ENCODE data around the gene SYT17.
A peak's percentile ranks its signal among the peaks of the same experiment; 100 is the strongest.

SYT17 gene

DNA sequence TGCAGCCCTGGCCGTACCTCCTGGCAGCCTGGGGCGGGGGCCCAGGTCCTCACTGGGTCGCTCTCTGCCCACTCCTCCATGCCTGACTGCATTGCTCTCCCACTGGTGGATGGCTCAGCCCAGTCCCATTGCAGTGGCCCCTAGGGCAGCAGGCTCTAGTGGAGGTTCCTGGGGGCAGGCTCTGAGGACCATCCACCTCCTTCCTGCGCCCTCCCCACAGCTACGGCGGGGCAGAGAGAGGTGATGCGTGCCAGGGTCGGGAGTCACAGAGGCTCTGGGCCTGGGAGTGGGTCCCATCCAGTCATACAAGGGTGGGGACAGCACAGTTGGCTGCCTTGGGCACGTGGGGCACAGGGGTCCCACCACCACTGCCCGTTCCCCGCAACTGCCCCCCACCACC, 73.5 kb downstream of the SYT17 start:
- no peak for DNase-seq (ENCODE audit: low read depth, low spot score)
- H3K27ac ChIP-seq: no peak overlapping the region

DNA sequence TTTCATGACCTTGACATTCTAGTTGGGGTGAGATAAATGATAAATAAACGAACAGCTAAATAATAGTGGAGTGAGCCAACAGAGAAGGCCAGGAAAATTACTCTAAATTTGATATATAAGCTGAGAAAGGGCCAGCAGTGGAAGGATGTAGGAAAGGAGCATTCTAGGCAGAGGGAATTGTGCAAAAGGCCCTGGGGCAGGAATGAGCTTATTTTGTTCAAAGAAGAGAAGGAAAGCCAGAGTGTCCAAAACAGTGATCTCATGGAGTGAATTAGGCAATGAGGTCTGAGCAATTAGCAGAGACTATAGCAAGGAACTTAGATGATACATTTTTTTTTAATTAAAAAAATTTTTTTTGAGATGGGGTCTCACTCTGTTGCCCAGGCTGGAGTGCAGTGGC, 74.1 kb downstream of the SYT17 start:
- no peak for DNase-seq (ENCODE audit: low read depth, low spot score)
- no peak overlapping the region for H3K27ac ChIP-seq

DNA sequence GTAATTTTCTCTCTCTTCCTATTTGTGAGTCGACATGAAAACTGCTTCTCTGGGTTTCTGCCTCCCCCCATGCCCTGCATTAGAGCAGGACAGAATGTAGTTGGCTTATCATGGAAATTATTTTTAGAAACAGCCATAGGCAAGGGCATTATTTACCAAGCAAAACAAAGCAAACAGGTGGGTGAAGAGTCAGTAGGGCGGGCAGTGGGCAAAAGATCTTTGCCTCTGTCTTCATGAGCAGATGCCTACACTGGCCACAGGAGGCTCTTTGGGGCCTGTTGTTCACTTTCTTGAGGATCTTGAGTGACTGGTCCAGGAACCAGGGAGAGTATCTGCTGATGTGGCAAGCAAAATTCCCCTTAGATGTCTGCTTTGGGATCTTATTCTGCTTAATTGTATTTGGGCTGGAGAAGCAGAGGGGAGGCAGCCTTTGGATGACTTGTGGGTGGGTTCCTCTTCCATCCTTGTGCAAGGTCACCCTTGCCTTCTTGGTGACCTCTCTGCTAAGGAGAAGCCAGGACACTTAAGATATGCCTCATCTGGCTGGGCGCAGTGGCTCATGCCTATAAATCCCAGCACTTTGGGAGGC, 75.0 kb downstream of the SYT17 start:
- H3K27ac ChIP-seq: no peak overlapping the region
- DNase-seq (ENCODE audit: low read depth, low spot score): no peak

DNA sequence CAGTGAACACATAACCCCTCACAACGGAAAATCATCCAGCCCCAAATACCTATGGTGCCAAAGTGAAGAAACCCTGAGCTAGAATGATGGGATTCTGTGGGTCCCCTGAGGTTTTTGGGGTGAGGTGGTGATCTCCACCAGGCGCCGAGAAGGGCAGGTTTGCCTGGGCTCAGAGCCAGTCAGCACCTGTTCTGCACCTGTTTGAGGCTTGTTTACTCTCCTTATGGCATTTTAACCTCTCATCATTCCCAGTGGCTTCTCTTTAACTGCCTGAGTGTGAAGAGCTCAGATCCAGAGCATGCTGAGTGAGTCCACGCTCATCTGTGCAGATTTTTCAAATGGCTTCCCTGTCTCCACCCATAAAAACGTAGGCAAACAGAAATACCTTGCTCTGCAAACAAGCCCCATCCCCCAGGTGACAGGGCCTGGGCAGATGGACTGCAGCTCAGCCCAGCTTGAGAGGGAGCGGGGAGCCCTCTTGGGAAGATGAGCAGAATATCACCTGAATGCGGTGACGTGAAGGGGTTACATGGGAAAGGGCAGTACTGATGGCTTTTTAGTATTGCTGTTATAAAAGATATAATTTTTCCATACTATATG, 77.4 kb downstream of the SYT17 start:
- no peak for DNase-seq (ENCODE audit: low read depth, low spot score)
- H3K27ac ChIP-seq: no peak overlapping the region

DNA sequence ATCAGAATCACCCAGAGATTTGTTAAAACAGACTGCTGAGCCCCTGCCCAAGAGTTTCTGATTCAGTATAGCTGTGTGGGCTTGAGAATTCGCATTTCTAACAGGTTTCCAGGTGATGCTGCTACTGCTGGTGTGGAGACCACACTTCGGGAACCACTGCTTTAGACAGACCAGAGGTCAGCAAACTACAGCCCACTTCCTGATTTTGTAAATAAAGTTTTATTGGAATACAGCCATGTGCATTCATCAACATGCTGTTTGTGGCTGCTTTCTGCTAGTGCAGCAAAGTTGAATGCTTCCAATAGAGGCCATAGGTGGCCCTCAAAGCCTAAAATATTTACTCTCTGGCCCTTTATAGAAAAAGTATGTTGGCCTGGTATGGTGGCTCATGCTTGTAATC, 84.9 kb downstream of the SYT17 start:
- no peak for DNase-seq (ENCODE audit: low read depth, low spot score)
- H3K27ac ChIP-seq: no peak overlapping the region

DNA sequence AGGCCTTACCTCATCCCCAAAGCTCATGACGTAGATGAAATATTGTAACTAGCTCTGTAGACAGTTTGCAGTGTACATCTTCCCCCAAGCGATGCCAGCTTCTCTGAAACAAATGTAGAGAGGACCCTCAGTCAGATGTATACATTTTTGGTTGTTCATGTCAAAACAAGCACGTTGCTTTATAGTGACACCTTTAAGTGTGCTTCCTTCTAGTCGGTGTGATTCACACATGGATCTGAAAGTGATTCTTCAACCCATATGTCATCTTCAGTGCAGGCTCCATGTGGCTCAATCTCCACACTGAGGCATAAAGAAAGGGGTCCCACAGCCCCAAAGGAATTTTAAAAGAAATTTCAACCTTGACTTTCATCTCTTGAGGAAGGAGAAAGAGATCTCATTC, 86.6 kb downstream of the SYT17 start:
- H3K27ac ChIP-seq: no peak overlapping the region
- DNase-seq (ENCODE audit: low read depth, low spot score): no peak

DNA sequence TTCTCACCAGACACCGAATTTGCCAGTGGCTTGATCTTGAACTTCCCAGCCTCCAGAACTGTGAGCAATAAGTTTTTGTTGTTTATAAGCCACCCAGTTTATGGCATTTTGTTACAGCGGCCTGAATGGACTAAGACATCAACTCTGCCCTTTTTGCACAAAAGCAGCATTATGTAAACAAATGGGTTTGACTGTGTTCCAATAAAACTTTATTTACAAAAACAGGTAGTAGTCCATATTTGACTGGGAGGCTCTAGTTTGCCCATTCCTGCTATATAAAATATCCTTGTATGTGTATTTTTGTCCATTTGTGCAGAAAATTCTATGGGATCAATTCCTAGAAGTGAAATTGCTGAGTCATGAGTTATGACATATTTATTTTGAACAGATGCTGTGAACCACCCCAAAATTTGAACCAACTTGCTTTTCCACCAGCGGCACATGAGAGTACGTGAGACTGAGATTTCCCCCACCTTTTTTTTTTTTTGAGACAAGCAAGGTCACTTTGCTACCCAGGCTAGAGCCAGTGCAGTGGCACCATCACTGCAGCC, 96.2 kb downstream of the SYT17 start:
- H3K27ac ChIP-seq: no peak overlapping the region
- DNase-seq (ENCODE audit: low read depth, low spot score): no peak

DNA sequence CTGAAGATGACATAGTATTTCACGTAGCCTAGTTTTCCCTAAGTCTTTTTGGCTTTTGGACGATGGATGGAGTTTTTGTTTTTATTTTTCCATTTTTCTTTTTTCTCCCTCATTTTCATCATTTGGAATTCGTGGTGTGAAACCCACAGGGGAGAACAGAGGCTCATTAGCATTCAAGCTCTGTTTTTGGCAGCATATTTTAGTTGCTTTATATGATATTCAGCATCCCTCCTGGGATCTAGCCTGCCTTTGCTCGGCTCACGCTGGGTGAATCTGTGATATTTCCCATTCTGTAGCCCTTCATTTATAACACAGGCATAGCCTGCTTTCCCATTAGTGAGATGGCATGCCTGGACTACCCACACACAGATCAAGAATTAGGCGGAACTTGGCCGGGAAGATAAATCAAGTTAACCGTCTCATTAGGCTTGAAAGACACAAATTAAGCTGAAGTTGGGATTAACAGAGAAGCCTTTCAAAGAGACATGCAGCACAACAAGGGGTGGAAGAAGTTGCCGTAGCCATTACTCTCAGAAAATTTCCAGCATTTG, 97.4 kb downstream of the SYT17 start:
- no peak overlapping the region for H3K27ac ChIP-seq
- no peak for DNase-seq (ENCODE audit: low read depth, low spot score)

DNA sequence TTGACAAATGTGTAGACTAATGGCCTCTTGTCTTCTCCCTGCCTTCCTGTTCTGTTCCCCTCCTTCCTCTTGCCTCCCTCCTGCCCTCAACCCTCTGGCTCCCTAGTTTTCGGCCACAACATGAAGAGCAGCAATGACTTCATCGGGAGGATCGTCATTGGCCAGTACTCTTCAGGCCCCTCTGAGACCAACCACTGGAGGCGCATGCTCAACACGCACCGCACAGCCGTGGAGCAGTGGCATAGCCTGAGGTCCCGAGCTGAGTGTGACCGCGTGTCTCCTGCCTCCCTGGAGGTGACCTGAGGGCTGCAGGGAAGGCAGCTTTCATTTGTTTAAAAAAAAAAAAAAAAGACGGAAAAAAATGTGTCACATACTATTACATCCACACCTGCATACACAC, 98.7 kb downstream of the SYT17 start:
- H3K27ac ChIP-seq: no peak overlapping the region
- no peak for DNase-seq (ENCODE audit: low read depth, low spot score)

DNA sequence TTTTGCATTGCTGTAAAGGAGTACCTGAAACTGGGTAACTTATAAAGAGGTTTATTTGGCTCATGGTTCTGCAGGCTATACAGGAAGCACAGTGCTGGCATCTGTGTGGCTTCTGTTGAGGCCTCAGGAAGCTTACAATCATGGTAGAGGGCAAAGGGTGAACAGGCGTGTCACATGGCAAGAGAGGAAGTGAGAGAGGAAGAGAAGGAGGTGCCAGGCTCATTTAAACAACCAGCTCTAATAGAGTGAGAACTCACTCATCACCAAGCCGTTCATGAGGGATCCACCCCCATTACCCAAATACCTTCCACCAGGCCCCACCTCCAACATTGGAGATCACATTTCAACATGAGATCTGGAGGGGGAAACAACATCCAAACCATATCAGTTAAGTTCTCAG, 101.1 kb downstream of the SYT17 start:
- no peak overlapping the region for H3K27ac ChIP-seq
- no peak for DNase-seq (ENCODE audit: low read depth, low spot score)

DNA sequence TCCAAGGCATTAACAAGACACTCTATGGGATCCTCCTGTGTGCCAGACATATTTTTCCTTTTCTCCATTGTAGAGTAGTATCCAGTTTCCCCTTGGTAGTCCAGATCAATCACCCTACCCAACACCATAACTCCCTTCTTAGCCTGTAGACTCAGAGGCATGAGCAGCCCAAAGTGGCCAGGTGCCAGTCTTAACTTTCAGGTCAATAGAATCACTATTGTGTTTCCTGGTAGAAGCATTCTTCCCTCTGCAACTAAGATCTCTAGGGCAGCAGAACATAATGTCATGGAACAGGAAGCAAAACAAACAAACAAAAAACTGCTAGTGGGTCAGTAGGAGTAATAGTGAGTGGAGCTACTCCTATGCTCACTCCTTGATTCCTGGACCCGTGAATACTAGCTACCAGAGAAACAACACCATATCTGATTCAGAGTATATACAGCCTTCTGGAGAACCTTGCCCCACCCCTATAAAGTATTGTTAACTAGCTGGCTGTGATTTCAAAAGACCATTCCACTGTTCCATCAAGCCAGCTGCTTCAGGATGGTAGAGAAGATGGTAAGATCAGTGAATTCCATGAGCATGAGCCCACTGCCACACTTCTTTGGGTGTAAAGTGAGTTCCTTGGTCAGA, 106.2 kb downstream of the SYT17 start:
- DNase-seq (ENCODE audit: low read depth, low spot score): no peak

DNA sequence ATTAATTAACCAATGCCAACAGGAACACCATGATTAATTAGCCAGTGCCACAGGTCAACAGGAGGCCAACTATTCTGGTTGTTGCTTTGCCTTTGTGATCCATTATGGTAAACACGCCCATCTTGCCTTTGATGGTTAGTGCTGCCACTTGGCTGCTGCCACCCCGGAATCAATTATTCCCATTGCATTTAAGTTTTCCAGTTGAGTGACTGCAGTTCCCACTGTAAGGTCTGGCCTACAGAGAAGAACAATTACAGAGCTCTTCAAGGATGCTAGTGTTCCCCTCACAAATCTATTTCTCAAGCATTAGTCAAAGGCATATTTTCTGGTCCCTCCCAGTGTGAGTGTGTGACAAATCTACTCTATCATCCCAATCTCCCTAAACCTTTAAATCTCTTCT, 110.4 kb downstream of the SYT17 start:
- no peak overlapping the region for H3K27ac ChIP-seq
- DNase-seq (ENCODE audit: low read depth, low spot score): no peak

More for the DNA sequence above, 106.2 kb downstream of the SYT17 start:
- H3K27ac ChIP-seq: no peak overlapping the region

DNA sequence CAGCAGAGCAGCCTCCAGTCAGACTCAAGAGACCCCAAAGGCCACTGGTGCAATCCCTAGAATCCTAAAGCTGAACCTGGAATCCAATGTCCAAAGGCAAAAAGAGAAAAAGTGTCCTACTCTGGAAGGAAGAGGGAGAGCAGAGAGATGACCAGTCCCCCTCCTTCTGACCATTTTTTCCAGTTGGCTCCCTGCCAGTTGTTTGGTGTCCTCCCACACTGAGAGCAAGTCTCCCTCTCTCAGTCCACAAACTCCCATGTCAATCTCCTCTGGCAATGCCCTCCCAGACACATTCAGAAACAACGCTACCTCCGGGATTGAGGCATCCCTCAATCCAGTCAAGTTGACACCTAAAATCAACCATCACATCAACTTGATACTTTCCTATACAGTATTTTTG, 113.2 kb downstream of the SYT17 start:
- no peak for DNase-seq (ENCODE audit: low read depth, low spot score)
- H3K27ac ChIP-seq: no peak overlapping the region

DNA sequence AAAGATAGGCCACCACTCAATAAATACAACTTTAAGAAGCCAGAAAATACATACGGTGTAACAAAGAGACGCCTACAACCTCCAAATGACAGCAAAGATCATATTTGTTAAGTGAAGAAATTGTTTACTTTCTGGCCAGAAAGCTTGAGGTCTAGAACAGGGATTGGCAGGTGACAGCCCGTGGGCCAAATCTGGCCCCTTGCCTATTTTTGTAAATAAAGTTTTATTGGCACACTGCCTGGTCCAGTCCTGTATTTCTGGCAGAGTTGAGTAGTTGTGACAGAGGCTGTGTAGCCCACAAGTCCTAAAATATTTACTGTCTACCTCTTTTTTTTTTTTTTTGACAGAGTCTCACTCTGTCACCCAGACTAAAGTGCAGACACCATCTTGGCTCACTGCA, 114.1 kb downstream of the SYT17 start:
- no peak for DNase-seq (ENCODE audit: low read depth, low spot score)
- H3K27ac ChIP-seq: no peak overlapping the region

DNA sequence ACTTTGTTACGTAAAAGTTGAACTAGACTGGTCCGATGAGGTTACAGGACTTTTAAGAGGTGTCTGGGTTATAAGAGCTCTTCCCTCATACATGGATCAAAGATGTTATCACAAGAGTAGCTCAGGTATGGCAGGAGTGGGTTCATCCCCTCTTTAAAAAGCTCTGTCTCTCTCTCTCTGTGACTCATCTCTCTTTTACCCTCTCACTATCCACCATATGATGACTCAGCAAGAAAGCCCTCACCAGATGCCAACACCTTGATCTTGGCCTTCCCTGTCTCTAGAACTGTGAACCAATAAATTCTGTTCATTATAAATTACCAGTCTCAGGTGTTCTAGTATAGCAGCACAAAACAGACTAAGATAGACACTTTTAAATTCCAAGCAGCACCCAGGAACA, 115.6 kb downstream of the SYT17 start:
- H3K27ac ChIP-seq: no peak overlapping the region
- peak; percentile 29 for DNase-seq (ENCODE audit: low read depth, low spot score)

DNA sequence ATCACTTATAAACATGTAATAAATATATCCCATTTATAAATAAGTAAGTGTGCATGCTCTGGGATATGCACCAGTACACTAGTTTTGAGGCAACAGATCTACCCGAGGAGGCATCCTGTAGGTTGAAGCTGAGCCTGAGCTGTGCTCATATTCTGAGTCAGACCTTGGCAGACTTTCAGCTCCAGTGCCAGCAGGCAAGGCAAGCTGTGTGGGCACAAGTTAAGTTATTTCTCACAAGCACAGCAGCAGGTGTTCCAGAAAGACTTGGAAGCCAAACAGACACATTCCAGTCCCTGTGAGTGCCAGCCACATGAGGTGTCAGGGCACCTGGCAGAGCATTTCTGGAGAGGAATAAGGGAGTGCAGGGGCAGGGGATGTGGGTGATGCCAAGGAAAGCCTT, 116.2 kb downstream of the SYT17 start:
- H3K27ac ChIP-seq: no peak overlapping the region
- peak; percentile 73 for DNase-seq (ENCODE audit: low read depth, low spot score)

DNA sequence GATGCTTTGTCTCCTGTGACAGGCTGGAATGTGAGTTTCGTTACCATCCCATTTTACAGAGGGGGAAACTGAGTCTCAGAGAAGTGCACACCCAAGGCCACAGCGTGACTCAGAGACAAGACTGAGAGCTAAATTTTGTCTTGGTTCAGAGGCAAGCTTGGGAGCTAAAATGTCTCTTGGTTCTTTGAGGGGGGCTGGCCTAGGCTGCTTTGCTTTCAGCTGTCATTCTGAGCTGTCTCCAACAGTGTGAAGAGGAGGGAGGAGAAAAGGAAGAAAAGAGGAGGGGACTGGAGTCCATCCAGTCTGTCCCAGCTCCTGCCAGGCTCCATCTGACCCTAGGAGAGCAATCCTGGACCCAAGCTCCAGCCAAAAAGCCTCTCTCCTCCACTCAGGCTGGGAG, 117.4 kb downstream of the SYT17 start, which contains the start of gene CLEC19A:
TSS of gene CLEC19A (plus strand) at position 301 of the 400 bp plus-strand sequence. CDS start 121 bp downstream, outside the sequence.
- no peak within 1 kb of the TSS for H3K27ac ChIP-seq
- no peak for DNase-seq (ENCODE audit: low read depth, low spot score)

DNA sequence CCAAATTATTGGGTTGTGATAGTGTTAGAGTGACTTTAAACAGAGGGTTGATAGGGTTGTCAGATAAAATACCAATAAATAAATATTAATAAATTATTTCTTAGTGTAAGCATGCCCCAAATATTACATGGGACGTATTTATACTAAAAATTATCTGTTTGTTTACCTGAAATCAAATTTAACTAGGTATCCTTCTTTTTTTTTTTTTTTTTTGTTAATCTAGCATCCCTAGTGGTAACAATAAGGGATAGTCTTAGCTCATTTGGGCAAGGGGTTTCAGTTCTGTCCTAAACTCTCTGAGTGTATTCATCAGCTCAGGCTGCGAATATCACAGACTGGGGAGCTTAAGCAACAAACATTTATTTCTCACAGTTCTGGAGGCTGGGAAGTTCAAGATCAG, 118.8 kb downstream of the SYT17 start:
- H3K27ac ChIP-seq: no peak overlapping the region
- DNase-seq (ENCODE audit: low read depth, low spot score): no peak

DNA sequence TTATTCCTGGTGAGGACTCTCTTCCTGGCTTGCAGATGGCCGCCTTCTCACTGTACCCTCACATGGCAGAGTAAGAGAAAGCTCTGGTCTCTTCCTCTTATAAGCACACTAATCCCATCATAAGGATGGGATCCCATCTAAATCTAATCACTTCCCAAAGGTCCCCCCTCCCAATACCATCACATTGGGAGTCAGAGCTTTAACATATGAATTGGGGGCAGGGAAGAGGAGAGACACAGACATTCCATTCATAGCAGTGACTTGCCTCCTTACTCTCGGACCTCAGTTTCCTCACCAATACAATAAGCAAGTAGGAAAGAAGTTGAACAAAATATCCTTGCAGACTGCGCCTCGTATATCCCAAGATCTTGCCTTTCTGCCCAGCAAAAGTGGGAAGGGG, 119.2 kb downstream of the SYT17 start:
- no peak overlapping the region for H3K27ac ChIP-seq
- DNase-seq (ENCODE audit: low read depth, low spot score): no peak

DNA sequence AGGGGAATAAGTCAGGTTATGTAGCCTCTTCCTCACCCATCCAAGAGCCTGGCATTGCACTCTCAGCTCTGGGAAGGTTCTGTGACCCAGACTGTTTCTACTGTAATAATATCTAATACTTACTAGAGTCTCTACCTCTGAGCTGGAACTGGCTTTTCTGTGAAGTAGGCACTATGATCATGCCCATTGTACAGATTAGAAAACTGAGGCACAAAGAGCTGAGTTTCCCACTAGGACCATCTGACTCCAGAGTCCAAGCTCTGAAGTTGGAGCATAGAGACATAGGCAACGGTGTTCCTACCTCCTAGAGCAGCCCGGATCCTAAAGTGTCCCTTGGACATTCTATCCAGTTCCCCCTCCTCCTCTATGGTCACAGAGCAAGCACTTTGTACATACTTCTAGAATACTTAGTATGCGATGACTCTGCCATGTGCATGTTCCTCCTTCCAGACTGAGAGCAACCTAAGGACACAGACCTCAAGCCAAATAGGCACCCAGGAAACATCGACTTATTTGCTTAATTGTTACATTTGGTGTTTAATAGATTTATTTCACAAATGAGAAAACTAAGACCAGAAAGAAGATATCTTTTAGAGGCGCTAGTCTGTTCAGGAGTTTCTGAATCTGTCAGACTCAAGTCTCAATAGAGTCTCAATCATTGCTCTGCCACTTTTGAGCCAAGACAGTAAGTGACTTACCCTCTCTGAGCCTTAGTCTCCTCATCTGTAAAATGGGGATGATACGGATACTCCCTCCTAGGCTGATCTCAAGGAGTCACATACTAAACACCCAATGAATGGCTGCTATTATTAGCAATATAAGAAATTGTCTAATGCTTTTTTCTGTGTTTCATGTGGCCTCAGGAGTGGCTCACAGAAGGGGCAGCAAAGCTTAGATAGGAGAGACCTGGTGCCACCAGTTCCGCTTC, 121.1 kb downstream of the SYT17 start:
- no peak overlapping the region for H3K27ac ChIP-seq

More for the DNA sequence above, 121.1 kb downstream of the SYT17 start:
- DNase-seq (ENCODE audit: low read depth, low spot score): no peak

Data from epithelial cell of prostate (primary cell).